Measurements from ENCODE around the gene PRRT4.

DNA sequence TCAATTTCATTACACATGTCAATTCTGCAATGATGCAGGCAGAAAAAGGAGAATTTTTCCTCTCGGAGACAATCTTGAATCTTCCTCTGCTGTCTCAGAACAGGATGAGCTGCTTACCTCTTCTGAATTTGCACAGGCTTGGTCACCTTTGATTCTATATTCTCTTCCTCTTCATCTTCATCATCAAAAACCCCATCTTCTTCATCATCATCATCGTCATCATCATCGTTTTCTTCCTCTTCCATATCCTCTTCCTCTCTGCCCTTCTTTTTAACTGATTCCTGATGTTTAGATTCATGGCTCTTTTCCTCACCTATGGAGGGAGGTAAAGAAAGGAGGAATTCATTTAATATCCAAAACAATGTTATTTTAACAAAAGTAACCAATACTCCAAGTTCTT lies 25.8 kb downstream of the PRRT4 start:
- TF ChIP-seq, protein P1, sequence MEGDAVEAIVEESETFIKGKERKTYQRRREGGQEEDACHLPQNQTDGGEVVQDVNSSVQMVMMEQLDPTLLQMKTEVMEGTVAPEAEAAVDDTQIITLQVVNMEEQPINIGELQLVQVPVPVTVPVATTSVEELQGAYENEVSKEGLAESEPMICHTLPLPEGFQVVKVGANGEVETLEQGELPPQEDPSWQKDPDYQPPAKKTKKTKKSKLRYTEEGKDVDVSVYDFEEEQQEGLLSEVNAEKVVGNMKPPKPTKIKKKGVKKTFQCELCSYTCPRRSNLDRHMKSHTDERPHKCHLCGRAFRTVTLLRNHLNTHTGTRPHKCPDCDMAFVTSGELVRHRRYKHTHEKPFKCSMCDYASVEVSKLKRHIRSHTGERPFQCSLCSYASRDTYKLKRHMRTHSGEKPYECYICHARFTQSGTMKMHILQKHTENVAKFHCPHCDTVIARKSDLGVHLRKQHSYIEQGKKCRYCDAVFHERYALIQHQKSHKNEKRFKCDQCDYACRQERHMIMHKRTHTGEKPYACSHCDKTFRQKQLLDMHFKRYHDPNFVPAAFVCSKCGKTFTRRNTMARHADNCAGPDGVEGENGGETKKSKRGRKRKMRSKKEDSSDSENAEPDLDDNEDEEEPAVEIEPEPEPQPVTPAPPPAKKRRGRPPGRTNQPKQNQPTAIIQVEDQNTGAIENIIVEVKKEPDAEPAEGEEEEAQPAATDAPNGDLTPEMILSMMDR (conservative IDR thresholded peaks at IDR 0.05 in 1 of 2, IDR thresholded peaks at IDR 0.05 in 1 of 2; ENCODE audit: extremely low read depth in 1 of 2, insufficient read depth in 1 of 2, low read depth in 1 of 2, low read length in 2 of 2) = no peak
- TF ChIP-seq EZH2 (IDR thresholded peaks at IDR 0.05; ENCODE audit: borderline replicate concordance, low read length) = no peak
